K562 treated with DMSO at 1 percent for 48 hours (cell line): Measurements from ENCODE around the gene HS3ST4. TPM values are rescaled to one million over a fixed set of nuclear protein-coding genes. Genes with fewer than 3 reads are reported as not detected.

Experiments used
- total RNA-seq: library from RNA; unstranded; fragments of 300-600 nt; gene quantifications from 2 replicates; pipeline ENCODE4 v1.2.3, GENCODE V29; 2022; ENCODE audit warnings: low replicate concordance; ENCODE audit errors: extremely low read depth

Gene HS3ST4
- total RNA-seq: not detected in 2 replicates

GRCh38 chr16:25691519-25692091 lies at the start of gene HS3ST4:
Gene HS3ST4 (plus strand): TSS chr16:25691959.

